Activated CD4-positive, alpha-beta T cell treated with anti-CD3 and anti-CD28 coated beads, Interleukin-2, amount 50 U/mL, for 1 hour (primary cell): ENCODE measurements around the gene ARHGAP20.

Experiments
- DNase-seq: peaks from one replicate; pipeline ENCODE4 v3.0.0-alpha.2; 2020

Gene ARHGAP20

GRCh38 chr11:110606415-110606814 is 105.8 kb downstream of the ARHGAP20 start:
- no peak for DNase-seq

- DNase-seq, result no peak
Measured at GRCh38 chr11:110601936-110602335, 110.3 kb downstream of the ARHGAP20 start.

GRCh38 chr11:110600322-110600721 is 111.9 kb downstream of the ARHGAP20 start:
- no peak for DNase-seq

- DNase-seq, result no peak
Measured at GRCh38 chr11:110599207-110599606, 113.0 kb downstream of the ARHGAP20 start.

GRCh38 chr11:110598725-110599124 is 113.5 kb downstream of the ARHGAP20 start:
- DNase-seq, result no peak

- no peak for DNase-seq
Measured at GRCh38 chr11:110587972-110588371, 124.3 kb downstream of the ARHGAP20 start.

GRCh38 chr11:110587129-110587528 is 125.1 kb downstream of the ARHGAP20 start:
- DNase-seq, result no peak

- no peak for DNase-seq
Measured at GRCh38 chr11:110584150-110584549, 128.1 kb downstream of the ARHGAP20 start.

GRCh38 chr11:110582728-110583432 is 129.4 kb downstream of the ARHGAP20 start:
- no peak for DNase-seq

GRCh38 chr11:110580571-110580970 is 131.7 kb downstream of the ARHGAP20 start:
- no peak for DNase-seq

- DNase-seq, result no peak
Measured at GRCh38 chr11:110573411-110573810, 138.8 kb downstream of the ARHGAP20 start.

- DNase-seq, result no peak
Measured at GRCh38 chr11:110571081-110571720, 141.0 kb downstream of the ARHGAP20 start.

- DNase-seq, result no peak
Measured at GRCh38 chr11:110566577-110566976, 145.7 kb downstream of the ARHGAP20 start.

GRCh38 chr11:110565357-110566336 is 146.6 kb downstream of the ARHGAP20 start:
- no peak for DNase-seq

GRCh38 chr11:110564676-110565356 is 147.4 kb downstream of the ARHGAP20 start:
- DNase-seq, result no peak

- no peak for DNase-seq
Measured at GRCh38 chr11:110544779-110545178, 167.5 kb downstream of the ARHGAP20 start.

GRCh38 chr11:110538154-110538553 is 174.1 kb downstream of the ARHGAP20 start:
- DNase-seq, result no peak

GRCh38 chr11:110530900-110531741 is 181.1 kb downstream of the ARHGAP20 start:
- DNase-seq, result no peak

GRCh38 chr11:110529043-110529442 is 183.2 kb downstream of the ARHGAP20 start:
- no peak for DNase-seq

GRCh38 chr11:110527146-110527545 is 185.1 kb downstream of the ARHGAP20 start:
- DNase-seq, result no peak
